H1 (cell line): ENCODE results near the gene PREX1. TPM values are rescaled to one million over a fixed set of nuclear protein-coding genes. Genes with fewer than 3 reads are reported as not detected.

Experiments used
- CTCF ChIA-PET: fragments of 300-600 bp; sonication (Branson Sonifier 250); formaldehyde crosslinking; loops from one replicate; lab custom pipeline; 2021; ENCODE audit not compliant: partially characterized antibody; lab: Charles Lee
- POLR2A ChIA-PET: fragments of 300-600 bp; sonication (Branson Sonifier 250); formaldehyde crosslinking; loops from one replicate; lab custom pipeline; 2021; ENCODE audit warnings: inconsistent platforms; ENCODE audit not compliant: partially characterized antibody; lab: Charles Lee
- DNase-seq, 2 experiments: peaks; one replicate each; pipeline versions ENCODE4 v3.0.0 to v3.0.0-alpha.2; 2010 to 2022; ENCODE audit warnings: low spot score in 2 of 2, low read depth in 1 of 2, mixed read lengths in 1 of 2
- FAIRE-seq: peaks from 2 replicates; lab custom pipeline; 2011; peaks lifted over from hg19 to GRCh38; lab: Jason Lieb, UNC
- H2AFZ ChIP-seq: 2 replicates; pipeline ENCODE4 v1.8.1; 2012; ENCODE audit warnings: low read length, inconsistent platforms
- H2AK5ac ChIP-seq: 2 replicates; pipeline ENCODE4 v1.6.1; 2013; ENCODE audit warnings: low read depth, low read length
- H2BK120ac ChIP-seq: replicated peaks from 2 replicates; pipeline ENCODE3; 2013; ENCODE audit warnings: low read depth, low read length, inconsistent platforms
- H2BK12ac ChIP-seq: 2 replicates; pipeline ENCODE4 v1.6.1; 2013; ENCODE audit warnings: low read depth, low read length
- H2BK15ac ChIP-seq: 2 replicates; pipeline ENCODE4 v1.6.1; 2013; ENCODE audit warnings: low read length
- H2BK20ac ChIP-seq: 2 replicates; pipeline ENCODE4 v1.6.1; 2013; ENCODE audit warnings: low read length
- H2BK5ac ChIP-seq: 2 replicates; pipeline ENCODE4 v1.6.1; 2013; ENCODE audit warnings: low read depth, low read length
- H3K14ac ChIP-seq: 2 replicates; pipeline ENCODE4 v1.6.1; 2013; ENCODE audit warnings: inconsistent platforms; ENCODE audit not compliant: insufficient read length
- H3K18ac ChIP-seq: 2 replicates; pipeline ENCODE4 v1.6.1; 2013; ENCODE audit warnings: low read length; ENCODE audit errors: extremely low read depth
- H3K23ac ChIP-seq: 2 replicates; pipeline ENCODE4 v1.6.1; 2013; ENCODE audit warnings: inconsistent platforms; ENCODE audit not compliant: insufficient read length
- H3K23me2 ChIP-seq: 2 replicates; pipeline ENCODE4 v1.6.1; 2013; ENCODE audit warnings: low read depth, low read length
- H3K27ac ChIP-seq: 2 replicates; pipeline ENCODE4 v1.6.1; 2011; ENCODE audit warnings: low read depth, low read length, inconsistent platforms
- H3K27me3 ChIP-seq, 4 experiments: replicated peaks in 1 of 4; 1 replicate in 1 of 4; 2 replicates in 3 of 4; pipeline versions ENCODE4 v1.6.1 to v1.8.1; 2011 to 2013; ENCODE audit warnings: low read length in 3 of 4, mild to moderate bottlenecking in 3 of 4, inconsistent platforms in 2 of 4, mixed read lengths in 2 of 4, moderate library complexity in 1 of 4; ENCODE audit not compliant: control insufficient read depth in 3 of 4, insufficient read depth in 3 of 4; ENCODE audit errors: extremely low read depth in 1 of 4
- H3K36me3 ChIP-seq, 4 experiments: 2 replicates each; pipeline versions ENCODE4 v1.6.1 to v1.8.1; 2011 to 2013; ENCODE audit warnings: mild to moderate bottlenecking in 4 of 4, low read length in 3 of 4, moderate library complexity in 2 of 4, control low read depth in 1 of 4, inconsistent platforms in 1 of 4; ENCODE audit not compliant: insufficient read depth in 4 of 4, control insufficient read depth in 2 of 4
- H3K4ac ChIP-seq: replicated peaks from 2 replicates; pipeline ENCODE3; 2013; ENCODE audit warnings: low read length, low read depth, mixed read lengths, inconsistent platforms; ENCODE audit not compliant: insufficient read length
- H3K4me1 ChIP-seq, 4 experiments: replicated peaks in 1 of 4; 1 replicate in 1 of 4; 2 replicates in 3 of 4; pipeline versions ENCODE4 v1.6.1 to v1.8.1; 2011 to 2013; ENCODE audit warnings: low read length in 3 of 4, inconsistent platforms in 2 of 4, mixed read lengths in 1 of 4; ENCODE audit not compliant: insufficient read depth in 4 of 4, control insufficient read depth in 3 of 4
- H3K4me2 ChIP-seq, 2 experiments: 2 replicates each; pipeline versions ENCODE4 v1.6.1 to v1.8.1; 2011 to 2013; ENCODE audit warnings: low read depth in 2 of 2, low read length in 2 of 2, control low read depth in 1 of 2, inconsistent platforms in 1 of 2, mild to moderate bottlenecking in 1 of 2; ENCODE audit not compliant: insufficient read depth in 1 of 2
- H3K4me3 ChIP-seq, 4 experiments: fragments of 200-600, 300-600 bp in 1 of 4; sonication (generic), shearing (Covaris generic), sonication (Bioruptor Twin) in 1 of 4; 2 replicates each; pipeline versions ENCODE4 v1.5.1 to v1.8.1; 2011 to 2016; ENCODE audit warnings: low read length in 4 of 4, low read depth in 3 of 4, control low read depth in 2 of 4, inconsistent platforms in 2 of 4, mild to moderate bottlenecking in 2 of 4, mixed read lengths in 1 of 4, moderate library complexity in 1 of 4; ENCODE audit not compliant: insufficient read depth in 2 of 4; ENCODE audit errors: extremely low read depth in 1 of 4
- H3K56ac ChIP-seq: replicated peaks from 2 replicates; pipeline ENCODE3; 2013; ENCODE audit warnings: low read depth, mild to moderate bottlenecking, mixed read lengths, low read length, inconsistent platforms; ENCODE audit not compliant: insufficient read length
- H3K79me1 ChIP-seq: 2 replicates; pipeline ENCODE4 v1.6.1; 2013; ENCODE audit warnings: low read depth, low read length, control low read depth
- H3K79me2 ChIP-seq, 2 experiments: 2 replicates each; pipeline versions ENCODE4 v1.6.1 to v1.8.1; 2012 to 2013; ENCODE audit warnings: low read length in 2 of 2, mild to moderate bottlenecking in 2 of 2, inconsistent platforms in 1 of 2; ENCODE audit not compliant: insufficient read depth in 2 of 2, control insufficient read depth in 1 of 2
- H3K9ac ChIP-seq, 4 experiments: replicated peaks in 1 of 4; 1 replicate in 1 of 4; 2 replicates in 3 of 4; pipeline versions ENCODE4 v1.6.1 to v1.8.1; 2011 to 2013; ENCODE audit warnings: low read depth in 3 of 4, low read length in 3 of 4, control low read depth in 2 of 4, mild to moderate bottlenecking in 2 of 4, moderate library complexity in 2 of 4, inconsistent platforms in 1 of 4; ENCODE audit errors: extremely low read depth in 1 of 4
- H3K9me3 ChIP-seq, 2 experiments: 2 replicates each; pipeline versions ENCODE4 v1.6.1 to v1.8.1; 2012 to 2013; ENCODE audit warnings: mild to moderate bottlenecking in 2 of 2, moderate library complexity in 2 of 2, control low read depth in 1 of 2, inconsistent platforms in 1 of 2, low read depth in 1 of 2, low read length in 1 of 2, mixed read lengths in 1 of 2; ENCODE audit not compliant: insufficient read depth in 2 of 2
- H4K20me1 ChIP-seq, 2 experiments: replicated peaks in 1 of 2; 2 replicates each; pipeline versions ENCODE3 to v1.8.1; 2011 to 2013; ENCODE audit warnings: inconsistent platforms in 2 of 2, low read length in 2 of 2, mild to moderate bottlenecking in 1 of 2; ENCODE audit not compliant: insufficient read depth in 2 of 2, control insufficient read depth in 1 of 2
- H4K5ac ChIP-seq: 2 replicates; pipeline ENCODE4 v1.6.1; 2013; ENCODE audit warnings: low read length, low read depth, mixed read lengths, inconsistent platforms; ENCODE audit not compliant: insufficient read length
- H4K8ac ChIP-seq: 2 replicates; pipeline ENCODE4 v1.8.0; 2013; ENCODE audit warnings: mild to moderate bottlenecking, moderate library complexity, low read length, inconsistent platforms; ENCODE audit not compliant: insufficient read depth; ENCODE audit errors: extremely low read depth
- H4K91ac ChIP-seq: replicated peaks from 2 replicates; pipeline ENCODE3; 2013; ENCODE audit warnings: low read length, mixed read lengths, inconsistent platforms; ENCODE audit not compliant: insufficient read length
- BCL11A ChIP-seq, 2 experiments: IDR thresholded peaks; one replicate each; pipeline ENCODE4 v1.6.1; 2011; ENCODE audit warnings: low read depth in 2 of 2, low read length in 2 of 2, mild to moderate bottlenecking in 2 of 2
- CBX8 ChIP-seq: fragments of 300-800, 300-1000 bp; sonication (generic); IDR thresholded peaks from 2 replicates; pipeline ENCODE4 v1.7.1; 2016; ENCODE audit warnings: low read depth, low read length, borderline replicate concordance
- CHD2 ChIP-seq: IDR thresholded peaks from 2 replicates; pipeline ENCODE4 v1.6.1; 2012; ENCODE audit warnings: low read length, improper control_type of control experiment
- CREB1 ChIP-seq: IDR thresholded peaks from 2 replicates; pipeline ENCODE4 v1.6.1; 2012; ENCODE audit warnings: inconsistent platforms
- EP300 ChIP-seq, 2 experiments: IDR thresholded peaks; 1 replicate in 1 of 2; 2 replicates in 1 of 2; pipeline ENCODE4 v1.6.1; 2011 to 2012; ENCODE audit warnings: low read depth in 2 of 2, low read length in 2 of 2, mild to moderate bottlenecking in 2 of 2, borderline replicate concordance in 1 of 2, inconsistent platforms in 1 of 2, moderate library complexity in 1 of 2
- GTF2F1 ChIP-seq: IDR thresholded peaks from 2 replicates; pipeline ENCODE4 v1.6.1; 2012; ENCODE audit warnings: low read depth, low read length, improper control_type of control experiment, borderline replicate concordance
- KDM4A ChIP-seq: IDR thresholded peaks from one replicate; pipeline ENCODE4 v1.7.1; 2012; ENCODE audit warnings: low read depth, mild to moderate bottlenecking, moderate library complexity, low read length, inconsistent platforms; ENCODE audit not compliant: severe bottlenecking
- RXRA ChIP-seq: IDR thresholded peaks from 2 replicates; pipeline ENCODE4 v1.6.1; 2011; ENCODE audit warnings: low read depth, mild to moderate bottlenecking, low read length, moderate library complexity; ENCODE audit not compliant: insufficient read depth
- TAF7 ChIP-seq: optimal IDR thresholded peaks from 2 replicates; pipeline ENCODE3; 2011; ENCODE audit warnings: low read depth, mild to moderate bottlenecking, inconsistent platforms, low read length, moderate library complexity, borderline replicate concordance
- WGBS, 2 experiments: shearing (Covaris generic) in 1 of 2; methylation state at CpG; one replicate each; pipeline versions ENCODE4 v1.1.6 to v1.1.7; 2013 to 2015; ENCODE audit warnings: low lambda C conversion rate in 2 of 2, mixed read lengths in 2 of 2, inconsistent platforms in 1 of 2, low coverage in 1 of 2, missing lambda C conversion rate in 1 of 2; ENCODE audit not compliant: insufficient replicate concordance in 2 of 2, insufficient coverage in 1 of 2, insufficient read length in 1 of 2; ENCODE audit errors: extremely low coverage in 1 of 2, missing lambda C conversion rate in 1 of 2; 5-methylcytosine and 5-hydroxymethylcytosine counted together
- polyA plus RNA-seq, 7 experiments: library from polyadenylated mRNA; depleted of rRNA in 3 of 7; stranded (reverse) in 5 of 7; unstranded in 2 of 7; fragments of >200 nt in 5 of 7; fragments of 200-250 nt in 2 of 7; gene quantifications; 1 replicate in 5 of 7; 2 replicates in 1 of 7; 4 replicates in 1 of 7; pipeline versions ENCODE4 v1.2.1 to v1.2.3, GENCODE V29; 2011 to 2013; ENCODE audit warnings: missing spikeins in 2 of 7, mixed read lengths in 2 of 7
- total RNA-seq: library from RNA; stranded (reverse); fragmentation: NEBNext Ultra II Directional; extraction: Animal tissue kit (Norgen Biotek cat#: 25700); gene quantifications from 2 replicates; pipeline ENCODE4 v1.2.1, GENCODE V29; 2021
- TF ChIP-seq, protein P1 (sequence below), 3 experiments: IDR thresholded peaks; 1 replicate in 2 of 3; 2 replicates in 1 of 3; pipeline versions ENCODE4 v1.5.1 to v1.6.1; 2011; ENCODE audit warnings: low read length in 3 of 3, mild to moderate bottlenecking in 3 of 3, inconsistent platforms in 2 of 3, low read depth in 1 of 3, moderate library complexity in 1 of 3; ENCODE audit not compliant: insufficient read depth in 1 of 3; ENCODE audit errors: control extremely low read depth in 1 of 3

The PREX1 gene
- total and polyA plus RNA-seq, 2 of the 8 experiments (the other 6 are each of a cell fraction or from before 2014, with no cell fraction given): 10.7 to 12.8 TPM

DNA sequence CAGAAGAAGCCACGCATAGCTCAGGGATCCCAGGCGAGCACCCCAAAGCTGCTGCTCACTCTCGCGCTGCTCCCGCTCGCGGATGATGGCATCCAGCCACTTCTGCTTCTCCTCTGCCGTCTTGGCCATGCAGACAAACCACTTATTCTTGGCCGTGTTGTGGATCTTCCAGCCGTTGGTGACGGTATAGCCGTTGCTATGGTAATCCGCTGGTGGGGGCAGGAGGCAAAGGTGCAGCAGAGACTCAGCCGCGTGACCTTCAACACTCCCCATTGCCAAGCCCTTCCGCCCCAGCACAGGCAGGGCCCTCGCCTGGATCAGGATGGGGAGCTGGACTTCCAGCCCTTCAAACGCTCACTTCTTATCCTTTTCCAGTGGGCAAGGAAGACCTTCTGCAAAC is 136.9 kb downstream of the PREX1 start:
- H3K4me3 ChIP-seq: no peak overlapping the region
- no peak overlapping the region for H3K18ac ChIP-seq
- no peak overlapping the region for H2AK5ac ChIP-seq
- H3K23ac ChIP-seq: no peak overlapping the region
- FAIRE-seq: no peak
- ChIA-PET POLR2A (interaction anchor here (0.6 kb wide), 1 partner anchor 16 kb away, joined by 3 read pairs; no protein-coding TSS in a partner anchor), CTCF (interaction anchor here (0.6 to 2.5 kb wide), 3 partner anchors 8 to 1028 kb away, joined by 6 to 13 read pairs (median 10); no protein-coding TSS in a partner anchor)
- no peak overlapping the region for H3K9ac ChIP-seq
- no peak overlapping the region for H2BK5ac ChIP-seq
- no peaks in the 10 kb centered on the region for H3K79me2 ChIP-seq
- H2AFZ ChIP-seq: no peak overlapping the region
- no peak overlapping the region for H4K5ac ChIP-seq
- no peak overlapping the region for H4K8ac ChIP-seq
- no peak overlapping the region for H3K4me2 ChIP-seq
- H3K4me1 ChIP-seq: peaks cover 0 to 3% (median 0%) of the 10 kb centered on the region in 4 experiments; a peak in 1 of 7 replicates
- no peaks in the 10 kb centered on the region for H4K20me1 ChIP-seq
- 88% methylated on average over 13 of the region's 18 CpGs; no CpG with 5 or more reads in 1 of the 2 experiments for WGBS, 2 experiments
- H3K4ac ChIP-seq: no peak overlapping the region
- no peaks in the 10 kb centered on the region for H3K27me3 ChIP-seq
- no peak overlapping the region for H2BK15ac ChIP-seq
- no peak overlapping the region for H3K56ac ChIP-seq
- no peak overlapping the region for H3K14ac ChIP-seq
- no peak overlapping the region for H2BK12ac ChIP-seq
- H4K91ac ChIP-seq: no peak overlapping the region
- H3K9me3 ChIP-seq: no peaks in the 10 kb centered on the region
- H3K79me1 ChIP-seq: no peaks in the 10 kb centered on the region
- no peak overlapping the region for H3K27ac ChIP-seq
- H3K36me3 ChIP-seq: no peaks in the 10 kb centered on the region; a peak in 1 of 8 replicates
- H3K23me2 ChIP-seq: no peaks in the 10 kb centered on the region; the same call in 1 of the 2 replicates
- no peak overlapping the region for H2BK120ac ChIP-seq
- no peak for DNase-seq
- 0 out of 2 replicates have a peak overlapping the region, but pooled peaks have one; percentile 3 for H2BK20ac ChIP-seq
- TF ChIP-seq CREB1 (no peak), CHD2 (no peak), GTF2F1 (no peak), EP300 (IDR thresholded peaks at IDR 0.05; ENCODE audit: borderline replicate concordance in 1 of 2, low read depth in 2 of 2, low read length in 2 of 2) (no peak), BCL11A (IDR thresholded peaks at IDR 0.05; ENCODE audit: low read depth in 2 of 2, low read length in 2 of 2) (no peak), KDM4A (no peak), CBX8 (no peak), RXRA (no peak), TAF7 (no peak)
- TF ChIP-seq, protein P1, sequence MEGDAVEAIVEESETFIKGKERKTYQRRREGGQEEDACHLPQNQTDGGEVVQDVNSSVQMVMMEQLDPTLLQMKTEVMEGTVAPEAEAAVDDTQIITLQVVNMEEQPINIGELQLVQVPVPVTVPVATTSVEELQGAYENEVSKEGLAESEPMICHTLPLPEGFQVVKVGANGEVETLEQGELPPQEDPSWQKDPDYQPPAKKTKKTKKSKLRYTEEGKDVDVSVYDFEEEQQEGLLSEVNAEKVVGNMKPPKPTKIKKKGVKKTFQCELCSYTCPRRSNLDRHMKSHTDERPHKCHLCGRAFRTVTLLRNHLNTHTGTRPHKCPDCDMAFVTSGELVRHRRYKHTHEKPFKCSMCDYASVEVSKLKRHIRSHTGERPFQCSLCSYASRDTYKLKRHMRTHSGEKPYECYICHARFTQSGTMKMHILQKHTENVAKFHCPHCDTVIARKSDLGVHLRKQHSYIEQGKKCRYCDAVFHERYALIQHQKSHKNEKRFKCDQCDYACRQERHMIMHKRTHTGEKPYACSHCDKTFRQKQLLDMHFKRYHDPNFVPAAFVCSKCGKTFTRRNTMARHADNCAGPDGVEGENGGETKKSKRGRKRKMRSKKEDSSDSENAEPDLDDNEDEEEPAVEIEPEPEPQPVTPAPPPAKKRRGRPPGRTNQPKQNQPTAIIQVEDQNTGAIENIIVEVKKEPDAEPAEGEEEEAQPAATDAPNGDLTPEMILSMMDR (IDR thresholded peaks at IDR 0.05; ENCODE audit: control extremely low read depth in 1 of 3, insufficient read depth in 1 of 3, low read depth in 1 of 3, low read length in 3 of 3): no peak
